GM21717 (cell line): ENCODE data around the gene KRTAP10-9.
"Not testable (repeated sequence)": the region's sequence is repeated elsewhere in the genome, so short reads cannot be mapped to it uniquely, and the experiment has no call there.

Source experiments
- ATAC-seq: cut with Tn5 transposase; IDR thresholded peaks from one replicate; pipeline ENCODE4 v1.9.1; 2021; ENCODE audit warnings: mild to moderate bottlenecking, moderate library complexity; ENCODE audit not compliant: unreplicated experiment

The KRTAP10-9 gene

DNA sequence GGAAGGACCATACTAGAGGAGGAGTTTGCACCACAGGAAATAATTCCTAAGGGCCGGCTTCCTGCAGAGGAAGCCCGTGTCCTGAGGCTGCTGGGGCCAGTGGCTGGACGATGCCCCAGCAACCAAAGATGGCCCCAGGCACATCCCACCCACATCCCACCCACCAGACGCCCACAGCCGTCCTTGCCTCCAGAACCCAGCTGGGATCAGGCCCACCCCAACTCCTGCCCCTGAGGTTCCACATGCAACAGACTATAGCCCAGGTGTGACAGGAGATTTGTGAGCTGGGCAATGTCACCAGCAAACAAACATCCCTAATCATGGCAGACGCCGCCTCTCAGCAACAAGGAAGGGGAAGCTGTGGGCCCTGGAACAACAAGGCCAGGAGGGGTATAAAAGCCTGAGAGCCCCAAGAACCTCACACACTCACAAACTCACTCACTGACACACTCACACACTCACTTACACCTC is at the start of gene KRTAP10-9:
TSS of gene KRTAP10-9 (plus strand) at position 421 of the 471 bp plus-strand sequence. CDS start 79 bp downstream, outside the sequence.
- no peak for ATAC-seq

GRCh38 chr21:44578371-44579055 is 48.4 kb upstream of the KRTAP10-9 start:
- ATAC-seq = no peak

DNA sequence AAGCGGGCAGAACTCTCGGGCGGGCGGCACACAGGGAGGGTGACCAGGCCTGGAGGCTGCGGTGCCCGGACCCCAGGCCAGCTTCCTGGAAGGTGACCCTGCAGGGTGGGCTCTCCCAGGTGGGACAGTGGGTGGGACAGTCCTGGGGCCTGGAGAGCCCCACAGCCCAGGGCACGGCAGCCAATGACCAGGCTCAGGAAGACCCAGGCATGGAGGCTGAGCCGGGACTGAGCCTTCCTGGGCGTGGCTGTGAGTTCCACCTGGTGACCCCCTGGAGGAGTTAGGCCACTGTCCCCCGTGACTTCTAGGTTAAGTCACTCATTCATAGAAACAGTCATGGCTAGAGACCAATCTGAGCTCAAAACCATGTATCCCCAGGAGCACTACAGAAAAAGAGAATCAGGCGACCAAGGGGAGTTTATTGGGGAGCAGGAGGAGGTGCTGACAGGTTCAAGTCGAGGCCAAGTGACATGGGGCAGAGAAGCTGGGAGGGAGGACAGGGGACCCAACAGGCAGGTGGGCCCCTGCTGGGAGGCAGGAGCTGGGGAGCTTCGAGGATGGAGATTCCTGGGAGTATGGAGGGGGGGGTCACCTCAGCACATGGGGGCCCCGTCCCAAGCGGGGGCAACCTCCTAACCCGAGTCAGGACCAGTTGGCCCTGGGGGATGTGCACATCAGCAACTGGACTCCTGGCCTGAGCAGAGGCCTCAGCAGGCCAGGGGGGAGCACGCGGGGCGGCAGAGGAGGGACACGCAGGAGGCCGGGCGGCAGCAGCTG is 47.6 kb upstream of the KRTAP10-9 start:
- ATAC-seq = no peak

GRCh38 chr21:44579833-44580144 is 47.1 kb upstream of the KRTAP10-9 start:
- no peak for ATAC-seq

DNA sequence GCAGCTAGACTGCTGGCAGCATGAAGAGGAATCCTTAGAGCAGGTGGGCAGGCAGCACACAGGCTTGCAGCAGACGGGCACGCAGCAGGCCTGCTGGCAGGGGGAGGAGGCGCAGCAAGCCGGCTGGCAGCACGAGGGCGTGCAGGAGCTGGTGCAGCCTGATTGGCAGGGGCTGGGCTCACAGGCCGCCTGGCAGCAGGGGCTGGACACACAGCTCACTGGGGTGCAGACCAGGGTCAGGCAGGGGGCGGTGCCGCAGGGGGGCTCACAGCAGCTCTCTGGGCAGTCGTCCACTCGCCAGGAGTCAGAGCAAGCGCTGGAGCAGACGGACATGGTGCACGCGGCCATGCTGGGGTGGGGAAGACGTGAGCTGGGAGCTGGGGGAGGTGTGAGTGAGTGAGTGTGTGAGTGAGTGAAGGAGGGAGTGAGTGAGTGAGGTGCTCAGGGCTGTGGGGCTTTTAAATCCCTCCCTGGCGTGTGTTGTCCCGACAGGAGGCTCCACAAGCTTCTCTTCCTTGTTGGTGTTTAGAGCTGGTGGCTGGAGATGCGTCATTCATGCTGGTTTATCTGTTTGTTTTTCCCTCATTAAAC is 46.6 kb upstream of the KRTAP10-9 start, which contains the start of gene KRTAP10-5:
TSS of gene KRTAP10-5 (minus strand) at position 374 of the 591 bp plus-strand sequence. CDS start at position 348, 26 bp downstream.
- not testable (repeated sequence) for ATAC-seq

- no peak for ATAC-seq
These were observed 45.7 kb upstream of the KRTAP10-9 start for GRCh38 chr21:44581158-44581557.

DNA sequence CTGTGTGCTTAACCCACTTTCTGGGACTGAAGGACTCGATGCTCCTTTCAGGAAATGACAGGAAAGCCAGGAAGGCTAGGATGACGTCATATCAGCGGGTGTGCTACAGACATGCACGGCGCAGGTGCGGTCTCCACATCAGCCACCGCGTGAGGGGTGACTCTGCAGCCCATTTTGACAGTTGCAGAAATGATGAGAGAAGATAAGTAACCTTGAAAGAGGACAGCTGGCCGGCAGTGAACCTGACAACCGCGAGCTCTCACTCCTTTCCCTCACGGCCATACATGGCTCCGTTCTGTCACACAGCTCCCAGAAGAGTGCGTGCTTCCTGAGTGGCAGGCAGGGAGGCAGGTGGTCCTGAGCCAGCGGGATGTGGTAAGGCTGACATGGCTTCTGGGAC is 44.8 kb upstream of the KRTAP10-9 start:
- no peak for ATAC-seq

GRCh38 chr21:44583089-44583799 is 43.6 kb upstream of the KRTAP10-9 start:
- ATAC-seq = no peak

GRCh38 chr21:44583800-44584147 is 43.1 kb upstream of the KRTAP10-9 start:
- no peak for ATAC-seq

DNA sequence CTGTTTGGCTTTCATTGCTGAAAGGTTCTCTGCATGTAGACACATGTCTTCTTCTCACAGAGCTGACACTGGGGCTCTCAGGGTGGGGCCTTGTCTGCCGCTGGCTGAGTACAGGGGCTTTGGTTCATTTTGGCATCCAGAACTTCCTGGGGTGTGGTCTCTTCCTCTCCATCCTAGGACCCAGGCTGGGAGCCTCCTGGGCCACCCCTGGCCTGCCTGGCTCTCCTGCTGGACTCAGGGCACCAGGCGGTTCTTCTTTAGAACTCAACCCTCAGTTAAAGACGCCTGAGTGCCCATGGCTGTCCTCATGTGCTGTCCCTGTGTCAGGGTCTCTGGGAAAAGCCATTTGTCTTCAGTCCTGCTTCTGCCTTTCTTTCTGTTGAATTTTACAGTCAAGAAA is 41.0 kb upstream of the KRTAP10-9 start:
- ATAC-seq = no peak

DNA sequence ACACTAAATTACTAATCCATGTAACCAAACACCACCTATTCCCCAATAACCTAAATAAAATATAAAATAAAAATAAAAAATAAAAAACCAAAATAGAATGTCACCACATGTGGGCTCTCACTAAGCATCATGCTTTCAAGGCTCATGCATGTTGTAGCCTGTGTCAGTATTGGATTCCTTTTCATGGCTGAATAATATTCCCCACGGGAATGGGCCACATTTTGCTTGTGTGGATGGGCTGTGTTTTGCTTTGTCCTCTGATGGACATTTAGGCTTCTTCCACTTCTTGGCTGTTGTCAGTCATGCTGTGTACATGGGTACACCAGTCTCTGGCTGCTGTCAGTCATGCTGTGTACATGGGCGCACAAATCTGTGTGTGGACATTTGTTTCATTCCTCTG is 37.8 kb upstream of the KRTAP10-9 start:
- no peak for ATAC-seq

GRCh38 chr21:44589586-44590305 is 37.1 kb upstream of the KRTAP10-9 start:
- no peak for ATAC-seq

- ATAC-seq = no peak
These were observed 36.6 kb upstream of the KRTAP10-9 start for GRCh38 chr21:44590311-44590721.

DNA sequence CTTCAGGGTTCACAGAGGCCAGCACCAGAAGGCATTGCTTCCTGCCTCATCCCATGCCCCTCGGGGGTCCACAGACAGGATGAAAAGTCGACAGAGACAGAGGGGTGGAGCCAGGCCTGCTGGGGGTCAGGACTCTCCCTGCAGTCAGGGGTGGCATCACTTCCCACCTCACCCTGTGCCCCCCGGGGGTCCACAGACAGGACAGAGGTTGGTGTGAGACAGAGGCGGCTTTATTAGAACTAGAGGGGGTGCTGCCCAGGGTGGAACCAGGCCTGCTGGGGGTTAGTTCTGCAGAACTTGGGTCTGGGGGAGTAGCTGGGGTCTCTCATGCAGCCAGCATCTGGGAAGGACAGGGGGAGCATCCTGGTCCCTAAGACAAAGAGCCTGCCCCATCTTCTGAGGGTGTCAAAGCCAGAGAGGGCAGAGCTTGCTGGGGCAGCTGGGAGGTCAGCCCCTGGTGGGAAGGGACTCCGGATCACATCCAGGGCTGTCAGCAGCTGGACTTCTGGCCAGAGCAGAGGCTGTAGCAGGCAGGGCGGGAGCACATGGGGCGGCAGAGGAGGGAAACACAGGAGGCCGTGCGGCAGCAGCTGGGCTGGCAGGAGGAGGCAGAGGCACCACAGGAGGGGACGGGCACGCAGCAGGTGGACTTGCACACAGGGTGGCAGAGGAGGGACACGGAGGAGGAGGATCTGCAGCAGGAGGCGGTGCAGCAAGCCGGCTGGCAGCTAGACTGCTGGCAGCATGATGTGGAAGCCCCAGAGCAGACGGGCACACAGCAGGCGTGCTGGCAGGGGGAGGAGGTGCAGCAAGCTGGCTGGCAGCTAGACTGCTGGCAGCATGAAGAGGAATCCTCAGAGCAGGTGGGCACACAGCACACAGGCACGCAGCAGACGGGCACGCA is 35.7 kb upstream of the KRTAP10-9 start:
- not testable (repeated sequence) for ATAC-seq

DNA sequence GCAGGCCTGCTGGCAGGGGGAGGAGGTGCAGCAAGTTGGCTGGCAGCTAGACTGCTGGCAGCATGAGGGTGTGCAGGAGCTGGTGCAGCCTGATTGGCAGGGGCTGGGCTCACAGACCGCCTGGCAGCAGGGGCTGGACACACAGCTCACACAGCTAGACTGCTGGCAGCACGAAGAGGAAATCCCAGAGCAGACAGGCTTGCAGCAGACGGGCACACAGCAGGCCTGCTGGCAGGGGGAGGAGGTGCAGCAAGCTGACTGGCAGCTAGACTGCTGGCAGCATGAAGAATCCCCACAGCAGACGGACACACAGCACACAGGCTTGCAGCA is 35.1 kb upstream of the KRTAP10-9 start:
- ATAC-seq = not testable (repeated sequence)

GRCh38 chr21:44592446-44593311 is 34.2 kb upstream of the KRTAP10-9 start, which contains the start of gene KRTAP10-6:
Gene KRTAP10-6 (minus strand): TSS chr21:44592505. CDS start chr21:44592484, 21 bp downstream.
- ATAC-seq = no peak

DNA sequence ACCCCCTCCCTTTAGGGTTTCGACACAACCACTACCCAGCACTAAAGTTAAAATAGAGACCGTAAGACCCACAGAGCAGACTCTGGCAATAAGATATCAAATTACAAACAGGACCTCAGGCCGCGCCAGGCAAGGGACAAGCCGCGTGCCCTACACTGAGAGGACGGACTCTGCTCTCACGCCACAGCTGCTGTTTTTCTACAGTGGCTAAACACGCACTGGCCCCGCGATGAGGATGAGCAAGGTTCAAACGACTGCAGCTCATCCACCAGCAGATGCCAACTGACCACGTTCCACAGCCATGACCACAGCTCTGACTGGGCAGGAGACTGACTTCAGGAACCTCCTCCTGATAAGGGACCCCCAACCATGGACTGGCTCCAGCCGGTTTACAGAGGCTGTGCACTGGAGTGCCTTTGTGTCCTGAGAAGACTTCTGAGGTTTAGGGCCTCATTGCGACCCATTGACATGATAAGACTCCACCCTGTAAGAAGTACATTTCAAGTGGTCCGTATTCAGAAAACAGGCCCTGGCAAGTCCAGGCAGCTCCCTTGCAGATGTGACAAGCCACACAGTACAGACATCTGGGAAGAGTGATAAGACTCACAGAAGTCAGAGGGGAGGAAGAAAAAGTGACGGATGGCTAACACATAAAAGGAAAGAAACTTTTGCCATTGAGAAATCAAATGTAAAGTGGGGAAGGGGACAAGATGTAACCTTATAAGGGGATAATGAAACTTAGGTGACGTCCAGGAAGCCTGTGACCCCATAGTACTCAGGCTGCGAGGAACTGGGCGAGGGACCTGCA is 33.1 kb upstream of the KRTAP10-9 start:
- ATAC-seq = no peak

- no peak for ATAC-seq
These were observed 32.4 kb upstream of the KRTAP10-9 start for GRCh38 chr21:44594406-44594916.
